Fibroblast of lung (primary cell): ENCODE data around the gene LHFPL2.

Source experiments
- EZH2 ChIP-seq: IDR thresholded peaks from 2 replicates; pipeline ENCODE4 v1.5.1; 2012; ENCODE audit warnings: low read length, control low read depth, mild to moderate bottlenecking; ENCODE audit errors: missing control alignments
- TF ChIP-seq, protein P1 (sequence below), 2 donors: IDR thresholded peaks in 1 of 2; conservative IDR thresholded peaks in 1 of 2; 1 replicate in 1 of 2; 2 replicates in 1 of 2; pipeline ENCODE4 v1.5.1; 2011 to 2012; ENCODE audit warnings: low read length in 2 of 2, control low read depth in 1 of 2, inconsistent platforms in 1 of 2, low read depth in 1 of 2, mild to moderate bottlenecking in 1 of 2

GRCh38 chr5:78612227-78613150 is 36.1 kb downstream of the LHFPL2 start:
- TF ChIP-seq, protein P1, sequence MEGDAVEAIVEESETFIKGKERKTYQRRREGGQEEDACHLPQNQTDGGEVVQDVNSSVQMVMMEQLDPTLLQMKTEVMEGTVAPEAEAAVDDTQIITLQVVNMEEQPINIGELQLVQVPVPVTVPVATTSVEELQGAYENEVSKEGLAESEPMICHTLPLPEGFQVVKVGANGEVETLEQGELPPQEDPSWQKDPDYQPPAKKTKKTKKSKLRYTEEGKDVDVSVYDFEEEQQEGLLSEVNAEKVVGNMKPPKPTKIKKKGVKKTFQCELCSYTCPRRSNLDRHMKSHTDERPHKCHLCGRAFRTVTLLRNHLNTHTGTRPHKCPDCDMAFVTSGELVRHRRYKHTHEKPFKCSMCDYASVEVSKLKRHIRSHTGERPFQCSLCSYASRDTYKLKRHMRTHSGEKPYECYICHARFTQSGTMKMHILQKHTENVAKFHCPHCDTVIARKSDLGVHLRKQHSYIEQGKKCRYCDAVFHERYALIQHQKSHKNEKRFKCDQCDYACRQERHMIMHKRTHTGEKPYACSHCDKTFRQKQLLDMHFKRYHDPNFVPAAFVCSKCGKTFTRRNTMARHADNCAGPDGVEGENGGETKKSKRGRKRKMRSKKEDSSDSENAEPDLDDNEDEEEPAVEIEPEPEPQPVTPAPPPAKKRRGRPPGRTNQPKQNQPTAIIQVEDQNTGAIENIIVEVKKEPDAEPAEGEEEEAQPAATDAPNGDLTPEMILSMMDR (conservative IDR thresholded peaks at IDR 0.05 in 1 of 2, IDR thresholded peaks at IDR 0.05 in 1 of 2; ENCODE audit: low read depth in 1 of 2, low read length in 2 of 2): no peak
- no peak for TF ChIP-seq EZH2
